Ectodermal cell (in vitro differentiated cells): ENCODE measurements around the gene NOL9.

Experiments
- H3K27ac ChIP-seq: 2 replicates; pipeline ENCODE4 v1.7.0; 2013; ENCODE audit warnings: mild to moderate bottlenecking, low read depth, low read length; ENCODE audit not compliant: insufficient read depth, poor library complexity, severe bottlenecking
- H3K27me3 ChIP-seq: 2 replicates; pipeline ENCODE4 v1.7.0; 2013; ENCODE audit warnings: mild to moderate bottlenecking, low read length; ENCODE audit not compliant: insufficient read depth, control insufficient read depth, poor library complexity, severe bottlenecking
- H3K36me3 ChIP-seq: one replicate; pipeline ENCODE4 v1.7.0; 2013; ENCODE audit warnings: low read length; ENCODE audit not compliant: control insufficient read depth, insufficient read depth
- H3K4me1 ChIP-seq: one replicate; pipeline ENCODE4 v1.7.0; 2013; ENCODE audit warnings: low read length; ENCODE audit not compliant: control insufficient read depth, insufficient read depth
- H3K4me3 ChIP-seq: 2 replicates; pipeline ENCODE4 v1.7.0; 2013; ENCODE audit warnings: low read depth, low read length, control low read depth; ENCODE audit not compliant: insufficient read depth
- H3K9me3 ChIP-seq: 2 replicates; pipeline ENCODE4 v1.7.0; 2013; ENCODE audit warnings: mild to moderate bottlenecking, low read length, moderate library complexity; ENCODE audit not compliant: control insufficient read depth
- WGBS, 2 experiments: methylation state at CpG; one replicate each; pipeline ENCODE4 v1.1.7; 2013; ENCODE audit warnings: missing lambda C conversion rate in 2 of 2; 5-methylcytosine and 5-hydroxymethylcytosine counted together

Gene NOL9

DNA sequence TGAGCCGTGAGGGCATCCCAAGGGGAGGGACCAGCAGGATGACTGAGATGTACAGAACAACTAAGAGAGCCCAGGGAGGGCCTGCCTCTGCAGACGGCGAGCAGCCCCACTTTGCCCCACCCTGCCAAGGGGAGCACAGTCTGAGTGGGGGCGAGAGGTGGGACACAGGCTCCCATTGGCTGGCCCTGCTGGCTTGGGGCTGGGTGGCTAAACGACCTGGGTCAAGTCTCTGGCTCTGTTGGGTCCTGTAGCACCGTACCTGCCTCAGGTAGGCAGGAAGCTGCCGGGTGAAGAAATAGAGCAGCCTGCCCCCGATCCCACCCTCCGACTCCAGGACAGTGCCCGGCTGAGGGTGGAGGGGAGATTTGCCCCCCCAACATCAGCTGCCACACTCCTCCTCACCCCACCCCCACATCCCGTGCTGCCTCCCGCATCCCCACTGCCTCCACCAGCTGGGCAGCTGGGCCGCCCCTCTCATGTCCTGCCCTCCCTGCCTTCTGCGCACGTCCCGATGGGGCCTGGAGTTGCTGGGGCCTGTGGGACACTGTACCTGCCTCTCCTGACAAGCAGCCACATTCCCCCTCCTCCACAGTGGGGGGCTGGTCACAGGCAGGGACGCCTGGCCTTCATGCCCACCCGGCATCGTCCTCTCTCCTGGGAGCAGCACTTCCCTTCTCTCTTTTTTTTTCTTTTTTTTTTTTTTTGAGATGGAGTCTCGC lies 50.3 kb downstream of the NOL9 start:
- Histone ChIP-seq H3K4me3 (no peak overlapping the region), H3K4me1 (peaks cover 9% of the 10 kb centered on the region), H3K27ac (no peak overlapping the region), H3K36me3 (no peaks in the 10 kb centered on the region), H3K27me3 (no peaks in the 10 kb centered on the region), H3K9me3 (no peaks in the 10 kb centered on the region)
- 80 to 84% methylated on average over 20 of the region's 20 CpGs for WGBS, 2 experiments

- H3K36me3 ChIP-seq, result no peaks in the 10 kb centered on the region
- H3K27ac ChIP-seq, result no peak overlapping the region
- peaks cover 7% of the 10 kb centered on the region for H3K27me3 ChIP-seq
- H3K4me3 ChIP-seq, result no peak overlapping the region
- no peaks in the 10 kb centered on the region for H3K9me3 ChIP-seq
- WGBS, 2 experiments, result 94 to 95% methylated on average over 31 of the region's 31 CpGs
- peaks cover 22% of the 10 kb centered on the region for H3K4me1 ChIP-seq
Observed at GRCh38 chr1:6502000-6502891, 52.1 kb downstream of the NOL9 start.

DNA sequence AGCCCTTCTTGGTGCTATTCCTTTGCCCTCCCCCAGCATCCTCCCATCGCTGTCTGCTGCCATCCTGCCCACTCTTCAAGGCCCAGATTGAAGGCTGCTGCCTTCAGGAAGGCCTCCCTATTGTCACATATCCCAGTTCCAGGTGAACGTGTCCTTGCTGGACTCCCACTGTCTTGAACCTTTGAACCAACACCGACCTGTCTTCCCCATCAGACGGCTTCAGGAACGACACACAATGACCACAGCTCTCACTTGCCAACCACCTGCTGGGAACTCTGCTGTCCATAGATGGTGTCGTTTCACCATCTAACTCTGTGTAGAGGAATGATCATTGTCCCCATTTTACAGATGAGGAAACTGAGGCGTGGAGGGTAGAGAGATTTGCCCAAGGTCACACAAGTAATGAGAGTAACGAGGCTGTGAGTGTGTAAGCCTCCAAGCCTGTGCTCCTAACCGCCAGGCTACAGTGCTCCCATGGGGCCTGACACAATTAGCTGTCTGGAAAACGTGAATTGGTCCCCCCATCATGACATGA lies 53.0 kb downstream of the NOL9 start:
- Histone ChIP-seq H3K36me3 (no peaks in the 10 kb centered on the region), H3K27ac (no peak overlapping the region), H3K27me3 (peaks cover 15% of the 10 kb centered on the region), H3K4me1 (peaks cover 21% of the 10 kb centered on the region), H3K9me3 (no peaks in the 10 kb centered on the region), H3K4me3 (no peak overlapping the region)
- WGBS, 2 experiments, result 88 to 89% methylated on average over 10 of the region's 10 CpGs

GRCh38 chr1:6500544-6501278 lies 53.6 kb downstream of the NOL9 start:
- peaks cover 27% of the 10 kb centered on the region for H3K4me1 ChIP-seq
- H3K27me3 ChIP-seq, result peaks cover 22% of the 10 kb centered on the region
- H3K27ac ChIP-seq, result no peak overlapping the region
- H3K36me3 ChIP-seq, result no peaks in the 10 kb centered on the region
- H3K9me3 ChIP-seq, result no peaks in the 10 kb centered on the region
- H3K4me3 ChIP-seq, result no peak overlapping the region
- 90 to 93% methylated on average over 27 of the region's 27 CpGs for WGBS, 2 experiments

DNA sequence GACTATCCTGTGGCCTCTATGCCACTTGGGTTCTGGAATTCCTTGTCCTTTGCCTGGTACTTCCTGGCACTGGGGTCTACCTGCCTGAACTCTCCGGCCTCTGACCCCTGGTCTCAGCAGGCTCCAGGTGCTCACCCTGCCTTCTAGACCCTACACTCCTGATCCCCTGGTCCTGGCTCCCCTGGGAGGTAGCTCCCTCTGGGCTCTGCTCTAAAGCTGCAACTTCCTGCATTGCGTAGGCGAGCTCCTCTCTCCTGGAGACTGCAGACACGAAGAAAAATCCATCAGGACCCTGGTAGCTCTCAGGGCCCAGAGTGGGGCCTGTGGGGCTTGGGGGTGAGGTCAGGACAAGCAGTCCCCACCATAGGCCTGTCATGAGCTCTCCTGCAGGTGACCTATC lies 55.0 kb downstream of the NOL9 start:
- no peaks in the 10 kb centered on the region for H3K9me3 ChIP-seq
- no peaks in the 10 kb centered on the region for H3K36me3 ChIP-seq
- WGBS, 2 experiments, result 87 to 89% methylated on average over 4 of the region's 4 CpGs
- H3K4me1 ChIP-seq, result peaks cover 30% of the 10 kb centered on the region
- H3K27me3 ChIP-seq, result peaks cover 23% of the 10 kb centered on the region
- no peak overlapping the region for H3K27ac ChIP-seq
- no peak overlapping the region for H3K4me3 ChIP-seq

DNA sequence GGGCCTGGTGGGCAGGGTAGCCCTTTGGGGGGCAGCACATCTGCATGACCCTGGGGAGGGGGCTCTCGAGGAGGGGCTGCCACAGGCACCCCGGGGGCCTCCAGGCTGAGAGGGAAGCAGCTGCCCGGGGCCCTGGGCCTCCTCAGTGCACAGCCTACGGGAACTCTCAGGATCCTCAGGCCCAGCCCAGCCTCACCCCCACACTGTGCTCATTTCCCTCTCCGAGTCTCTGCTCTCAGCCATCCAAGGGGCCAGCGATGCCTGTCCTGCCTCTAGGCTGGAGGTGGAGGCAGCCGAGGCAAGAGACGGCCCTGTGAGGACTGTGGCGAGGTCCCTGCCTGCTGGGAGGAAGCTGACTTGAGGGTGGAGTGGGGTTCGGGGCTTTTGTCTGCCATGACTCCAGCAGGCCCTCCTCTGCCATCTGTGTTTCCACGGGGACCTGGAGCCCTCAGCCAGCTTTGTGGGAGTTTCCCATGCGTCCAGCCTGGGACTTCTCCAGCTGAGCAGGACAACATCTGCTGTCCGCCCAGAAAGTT lies 55.7 kb downstream of the NOL9 start:
- no peaks in the 10 kb centered on the region for H3K9me3 ChIP-seq
- peaks cover 23% of the 10 kb centered on the region for H3K27me3 ChIP-seq
- WGBS, 2 experiments, result 75 to 76% methylated on average over 13 of the region's 13 CpGs
- H3K36me3 ChIP-seq, result no peaks in the 10 kb centered on the region
- no peak overlapping the region for H3K4me3 ChIP-seq
- H3K4me1 ChIP-seq, result peaks cover 30% of the 10 kb centered on the region
- no peak overlapping the region for H3K27ac ChIP-seq

GRCh38 chr1:6497867-6498575 lies 56.3 kb downstream of the NOL9 start:
- WGBS, 2 experiments, result 51 to 54% methylated on average over 20 of the region's 20 CpGs

DNA sequence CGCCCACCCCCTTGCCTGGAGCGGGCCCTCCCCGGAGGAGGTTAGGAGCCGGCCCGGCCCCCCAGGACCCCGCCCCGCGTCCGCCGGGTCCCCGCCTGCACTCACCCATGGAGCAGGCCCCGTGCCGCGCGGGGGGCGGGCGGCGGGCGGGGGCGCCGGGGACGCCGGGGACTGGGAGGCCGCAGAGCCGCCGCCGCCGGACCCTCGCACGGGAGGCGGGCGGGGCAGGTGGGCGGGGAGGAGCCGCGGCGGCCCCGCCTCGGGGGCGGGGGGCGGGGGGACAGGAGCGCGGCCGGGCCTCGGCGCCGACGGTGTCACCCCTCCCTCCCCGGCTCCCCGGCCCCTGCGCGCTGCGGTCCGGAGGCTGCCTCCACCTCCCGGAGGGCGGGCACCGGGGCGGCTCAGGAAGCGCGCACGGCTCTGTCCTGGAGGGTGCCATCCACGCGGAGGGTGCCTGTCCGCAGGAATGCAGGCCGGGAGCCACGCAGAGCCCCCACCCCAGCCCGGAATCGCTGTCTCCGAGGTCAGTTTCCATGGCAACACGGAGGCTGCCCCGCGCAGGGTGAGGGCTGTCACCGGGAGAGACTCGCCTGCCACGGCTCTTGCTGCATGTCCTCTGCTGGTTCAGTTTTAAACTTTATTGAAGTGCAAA lies 57.0 kb downstream of the NOL9 start:
- peaks cover 30% of the 10 kb centered on the region for H3K4me1 ChIP-seq
- 0% methylated on average over 74 of the region's 74 CpGs for WGBS, 2 experiments
- H3K4me3 ChIP-seq, result peak overlapping the region; percentile 58
- peaks cover 23% of the 10 kb centered on the region for H3K27me3 ChIP-seq
- no peaks in the 10 kb centered on the region for H3K36me3 ChIP-seq
- no peak overlapping the region for H3K27ac ChIP-seq
- no peaks in the 10 kb centered on the region for H3K9me3 ChIP-seq

More at GRCh38 chr1:6497867-6498575, 56.3 kb downstream of the NOL9 start:
- Histone ChIP-seq H3K36me3 (no peaks in the 10 kb centered on the region), H3K4me1 (peaks cover 30% of the 10 kb centered on the region), H3K27me3 (peaks cover 23% of the 10 kb centered on the region), H3K4me3 (peak overlapping the region; percentile 49), H3K27ac (no peak overlapping the region), H3K9me3 (no peaks in the 10 kb centered on the region)

- Histone ChIP-seq H3K4me3 (peak overlapping the region; percentile 58), H3K4me1 (peaks cover 30% of the 10 kb centered on the region), H3K27me3 (peaks cover 23% of the 10 kb centered on the region), H3K27ac (no peak overlapping the region), H3K36me3 (no peaks in the 10 kb centered on the region), H3K9me3 (no peaks in the 10 kb centered on the region)
- WGBS, 2 experiments, result 1% methylated on average over 21 of the region's 21 CpGs
Observed at GRCh38 chr1:6496890-6497214, 57.5 kb downstream of the NOL9 start.
